ENCODE data around the gene SDK2. TPM values are rescaled to one million over a fixed set of nuclear protein-coding genes. Genes with fewer than 3 reads are reported as not detected.
"Not testable (repeated sequence)": the region's sequence is repeated elsewhere in the genome, so short reads cannot be mapped to it uniquely, and the experiment has no call there.

Gene SDK2
- total RNA-seq, 4 donors from 2014 or later = 0.18 to 3.3 (median 1.2) TPM

DNA sequence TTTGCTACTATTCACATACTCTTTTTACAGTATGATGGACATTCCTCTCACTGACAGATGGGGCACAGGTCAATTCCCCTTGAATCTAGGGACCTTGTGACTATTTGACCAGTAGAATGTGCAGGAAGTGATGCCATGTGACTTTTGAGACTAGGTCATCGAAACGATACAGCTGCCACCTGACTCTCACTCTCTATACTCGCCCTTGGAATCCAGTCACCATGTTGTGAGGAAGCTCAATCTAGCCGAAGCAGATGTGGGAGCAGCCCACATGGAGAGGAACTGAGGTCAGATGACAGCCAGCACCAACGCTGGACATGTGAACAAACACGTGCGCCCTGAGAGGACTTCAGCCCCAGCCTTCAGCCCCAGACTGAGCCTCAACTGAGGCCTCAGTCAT is 184.3 kb downstream of the SDK2 start:
- H3K4me1 ChIP-seq = no peaks in the 10 kb centered on the region
- H3K27ac ChIP-seq = no peak overlapping the region
- no peak for TF ChIP-seq POLR2A (IDR thresholded peaks at IDR 0.05)
- TF ChIP-seq CTCF (IDR thresholded peaks at IDR 0.05) = no peak
- no peak for DNase-seq
- no peaks in the 10 kb centered on the region for H3K9me3 ChIP-seq
- no peak overlapping the region for H3K4me3 ChIP-seq
- no peaks in the 10 kb centered on the region for H3K27me3 ChIP-seq
- no peaks in the 10 kb centered on the region for H3K36me3 ChIP-seq

- DNase-seq = peak in 1 of 3 donors; percentile 33
- TF ChIP-seq CTCF (IDR thresholded peaks at IDR 0.05) (no peak), POLR2A (IDR thresholded peaks at IDR 0.05) (no peak)
Measured at GRCh38 chr17:73455767-73456166, 188.5 kb downstream of the SDK2 start.

DNA sequence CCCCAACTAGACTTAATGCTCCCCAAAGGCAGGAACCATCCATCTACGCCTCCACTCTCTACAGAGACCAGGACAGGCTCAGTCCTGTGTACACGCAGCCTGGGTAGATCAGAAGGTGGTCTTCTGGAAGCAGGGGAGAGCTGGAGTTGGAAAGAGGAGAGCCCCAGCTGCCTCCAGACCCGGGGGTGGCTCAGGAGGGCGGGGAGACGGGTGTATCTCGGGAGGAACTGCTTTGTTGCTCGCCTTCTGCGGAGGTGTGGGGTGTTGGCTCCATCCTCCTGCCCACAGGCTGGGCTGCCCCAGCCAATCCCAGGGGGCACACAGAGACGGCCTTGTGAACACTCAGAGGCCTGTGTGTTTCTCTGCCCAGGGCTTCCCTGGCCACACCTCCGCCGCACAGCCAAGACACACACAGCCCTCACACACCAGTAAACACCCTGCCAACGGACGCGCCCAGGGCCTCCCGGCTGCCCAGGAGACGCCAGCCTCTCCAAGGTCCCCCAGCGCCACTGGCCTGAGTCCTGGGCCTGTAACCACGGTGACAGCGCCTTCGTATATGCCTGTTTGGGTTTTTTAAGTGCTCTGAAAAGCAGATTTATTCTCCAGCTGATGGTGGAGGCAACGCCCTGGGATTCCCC is 189.1 kb downstream of the SDK2 start:
- Histone ChIP-seq H3K4me3 (no peak overlapping the region), H3K4me1 (no peaks in the 10 kb centered on the region), H3K36me3 (no peaks in the 10 kb centered on the region), H3K27me3 (no peaks in the 10 kb centered on the region), H3K27ac (no peak overlapping the region), H3K9me3 (no peaks in the 10 kb centered on the region)
- no peak for TF ChIP-seq CTCF (IDR thresholded peaks at IDR 0.05)
- TF ChIP-seq POLR2A (IDR thresholded peaks at IDR 0.05) = no peak
- DNase-seq = peak in 1 of 3 donors; percentile 43

More at GRCh38 chr17:73455767-73456166, 188.5 kb downstream of the SDK2 start:
- H3K9me3 ChIP-seq = no peaks in the 10 kb centered on the region
- no peaks in the 10 kb centered on the region for H3K4me1 ChIP-seq
- H3K27me3 ChIP-seq = no peaks in the 10 kb centered on the region
- H3K27ac ChIP-seq = no peak overlapping the region
- H3K4me3 ChIP-seq = no peak overlapping the region
- H3K36me3 ChIP-seq = no peaks in the 10 kb centered on the region

DNA sequence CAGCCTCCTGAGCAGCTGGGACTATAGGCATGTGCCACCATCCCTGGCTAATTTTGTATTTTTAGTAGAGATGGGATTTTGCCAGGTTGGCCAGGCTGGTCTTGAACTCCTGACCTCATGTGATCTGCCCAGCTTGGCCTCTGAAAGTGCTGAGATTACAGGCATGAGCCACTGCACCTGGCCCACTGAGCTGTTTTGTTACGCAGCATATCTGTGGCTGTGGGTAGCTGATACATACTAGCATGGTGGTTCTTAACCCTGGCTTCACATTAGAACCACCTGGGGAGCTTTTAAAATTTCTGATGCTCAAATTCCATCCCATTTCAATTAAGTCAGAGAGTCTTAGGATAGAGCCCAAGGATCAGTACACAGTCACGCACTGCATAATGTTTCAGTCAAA is 190.8 kb downstream of the SDK2 start:
- not testable (repeated sequence) for H3K4me1 ChIP-seq

GRCh38 chr17:73453090-73453489 is 191.2 kb downstream of the SDK2 start:
- Histone ChIP-seq H3K9me3 (no peaks in the 10 kb centered on the region), H3K4me3 (no peak overlapping the region), H3K4me1 (no peaks in the 10 kb centered on the region), H3K27me3 (no peaks in the 10 kb centered on the region), H3K36me3 (no peaks in the 10 kb centered on the region), H3K27ac (no peak overlapping the region)
- no peak for TF ChIP-seq CTCF (IDR thresholded peaks at IDR 0.05)
- TF ChIP-seq POLR2A (IDR thresholded peaks at IDR 0.05) = no peak
- DNase-seq = no peak

More for the DNA sequence above, 190.8 kb downstream of the SDK2 start:
- DNase-seq = peak in 1 of 3 donors; percentile 2
- not testable (repeated sequence) for H3K9me3 ChIP-seq, H3K36me3 ChIP-seq, H3K4me3 ChIP-seq, H3K27ac ChIP-seq, H3K27me3 ChIP-seq

DNA sequence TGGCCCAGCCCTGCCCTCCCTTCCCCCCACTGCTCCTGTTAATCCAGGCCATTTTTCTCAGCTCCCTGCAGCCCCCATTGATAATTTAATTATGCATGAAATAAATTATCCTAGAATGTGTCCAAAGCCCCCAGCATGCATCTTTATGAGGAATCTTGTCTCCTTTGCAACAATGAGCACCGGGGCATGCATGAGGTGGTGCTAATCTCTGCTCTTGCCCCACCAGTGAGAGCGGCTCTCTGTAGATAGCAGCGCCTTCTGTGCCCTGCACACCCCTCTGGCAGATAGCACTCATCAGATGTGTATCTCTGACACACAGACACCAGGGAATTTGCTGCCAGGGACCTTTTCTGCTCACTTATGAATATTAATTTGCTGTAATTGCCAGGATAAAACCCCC is 192.2 kb downstream of the SDK2 start:
- Histone ChIP-seq H3K36me3 (no peaks in the 10 kb centered on the region), H3K4me3 (no peak overlapping the region), H3K27ac (no peak overlapping the region), H3K27me3 (no peaks in the 10 kb centered on the region), H3K9me3 (no peaks in the 10 kb centered on the region), H3K4me1 (no peaks in the 10 kb centered on the region)
- peak in 1 of 3 donors; percentile 7 for DNase-seq
- TF ChIP-seq POLR2A (IDR thresholded peaks at IDR 0.05) = no peak
- TF ChIP-seq CTCF (IDR thresholded peaks at IDR 0.05) = no peak

All from Peyer's patch (tissue), 4 donors.